Measurements from ENCODE around the gene RRAS2.

DNA sequence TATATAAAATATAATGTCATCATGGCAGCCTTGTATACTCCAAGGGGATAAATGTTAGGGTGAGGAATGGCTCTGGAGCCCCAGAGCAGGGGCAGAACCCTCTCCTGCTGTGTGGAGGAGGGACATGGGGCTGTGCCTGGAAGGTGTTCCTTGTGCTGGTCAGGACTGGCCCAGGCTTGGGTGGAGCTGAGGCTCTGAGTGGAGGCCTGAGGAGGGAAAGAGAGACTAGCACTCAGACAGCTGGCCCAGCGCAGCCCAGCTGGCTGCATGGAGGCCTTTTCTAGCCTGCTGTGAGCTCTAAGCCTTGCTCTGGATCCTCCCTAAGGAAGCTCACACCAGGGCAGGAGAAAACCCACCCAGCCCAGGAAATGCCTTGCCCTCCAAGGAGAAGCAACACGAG, 113.5 kb downstream of the RRAS2 start:
- TF ChIP-seq BHLHE40 (IDR thresholded peaks at IDR 0.05; ENCODE audit: borderline replicate concordance in 1 of 2, low read depth in 2 of 2, low read length in 1 of 2) (no peak), POLR2AphosphoS5 (IDR thresholded peaks at IDR 0.05; ENCODE audit: low read length) (no peak), POLR2A (IDR thresholded peaks at IDR 0.05; ENCODE audit: low read depth, low read length) (no peak)
- TF ChIP-seq, protein P1, sequence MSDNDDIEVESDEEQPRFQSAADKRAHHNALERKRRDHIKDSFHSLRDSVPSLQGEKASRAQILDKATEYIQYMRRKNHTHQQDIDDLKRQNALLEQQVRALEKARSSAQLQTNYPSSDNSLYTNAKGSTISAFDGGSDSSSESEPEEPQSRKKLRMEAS (IDR thresholded peaks at IDR 0.05; ENCODE audit: low read depth, low read length) = no peak
